GM23338 (cell line): ENCODE measurements around the gene MYO3B. TPM values are rescaled to one million over a fixed set of nuclear protein-coding genes. Genes with fewer than 3 reads are reported as not detected.

ENCODE experiments used
- ATAC-seq: fragments of 200-7000 bp; cut with Tn5 transposase; 3 replicates; pipeline ENCODE4 v1.9.1; 2020
- DNase-seq: peaks from one replicate; pipeline ENCODE4 v3.0.0-alpha.2; 2015; ENCODE audit warnings: low spot score
- H2AFZ ChIP-seq: fragments of 200-600 bp; sonication (generic); 2 replicates; pipeline ENCODE4 v1.8.0; 2016; ENCODE audit warnings: antibody characterized with exemption, mild to moderate bottlenecking, moderate library complexity
- H3F3A ChIP-seq: fragments of 200-600 bp; sonication (generic); replicated peaks from 2 replicates; pipeline ENCODE4 v1.8.0; 2017; ENCODE audit warnings: antibody characterized with exemption, mixed run types, low read depth
- H3K27ac ChIP-seq: fragments of 200-600 bp; sonication (generic); 2 replicates; pipeline ENCODE4 v1.6.1; 2016; ENCODE audit warnings: low read depth
- H3K27me3 ChIP-seq: fragments of 200-600 bp; sonication (generic); 2 replicates; pipeline ENCODE4 v1.8.0; 2016; ENCODE audit warnings: mild to moderate bottlenecking, mixed run types, moderate library complexity; ENCODE audit not compliant: insufficient read depth
- H3K36me3 ChIP-seq: fragments of 200-600 bp; sonication (generic); 2 replicates; pipeline ENCODE4 v1.8.0; 2016; ENCODE audit warnings: mild to moderate bottlenecking; ENCODE audit not compliant: insufficient read depth
- H3K4me1 ChIP-seq: fragments of 200-600 bp; sonication (generic); 2 replicates; pipeline ENCODE4 v1.8.0; 2016; ENCODE audit warnings: mild to moderate bottlenecking, moderate library complexity; ENCODE audit not compliant: insufficient read depth
- H3K4me2 ChIP-seq: fragments of 200-600 bp; sonication (generic); 2 replicates; pipeline ENCODE4 v1.7.1; 2017; ENCODE audit warnings: mixed run types
- H3K4me3 ChIP-seq: fragments of 200-600 bp; sonication (generic); 2 replicates; pipeline ENCODE4 v1.6.1; 2016; ENCODE audit warnings: mixed run types
- H3K79me2 ChIP-seq: fragments of 200-600 bp; sonication (generic); replicated peaks from 2 replicates; pipeline ENCODE4 v1.8.0; 2017; ENCODE audit warnings: mild to moderate bottlenecking; ENCODE audit not compliant: insufficient read depth
- H3K9me2 ChIP-seq: fragments of 200-600 bp; sonication (generic); 2 replicates; pipeline ENCODE4 v1.8.0; 2017; ENCODE audit not compliant: insufficient read depth
- H4K20me1 ChIP-seq: fragments of 200-600 bp; sonication (generic); replicated peaks from 2 replicates; pipeline ENCODE4 v1.8.0; 2017; ENCODE audit warnings: mild to moderate bottlenecking; ENCODE audit not compliant: insufficient read depth
- H3K27ac Mint-ChIP-seq: 2 replicates; pipeline ENCODE4 v1.8.0; 2020; ENCODE audit warnings: inconsistent platforms, mild to moderate bottlenecking, moderate library complexity, mixed read lengths
- H3K27me3 Mint-ChIP-seq: 3 replicates; pipeline ENCODE4 v1.8.0; 2022; ENCODE audit warnings: low read depth, mild to moderate bottlenecking, moderate library complexity, mixed read lengths, inconsistent platforms; ENCODE audit not compliant: insufficient read depth, poor library complexity
- H3K36me3 Mint-ChIP-seq: 3 replicates; pipeline ENCODE4 v1.8.0; 2021; ENCODE audit warnings: low read depth, mild to moderate bottlenecking, inconsistent platforms, moderate library complexity, mixed read lengths
- H3K4me1 Mint-ChIP-seq: 3 replicates; pipeline ENCODE4 v1.8.0; 2020; ENCODE audit warnings: mild to moderate bottlenecking, inconsistent platforms, mixed read lengths
- H3K4me3 Mint-ChIP-seq: 3 replicates; pipeline ENCODE4 v1.8.0; 2021; ENCODE audit warnings: moderate library complexity, mild to moderate bottlenecking, inconsistent platforms, mixed read lengths
- H3K9me3 Mint-ChIP-seq: 3 replicates; pipeline ENCODE4 v1.8.0; 2020; ENCODE audit warnings: moderate library complexity, mild to moderate bottlenecking, inconsistent platforms, mixed read lengths
- CREB1 ChIP-seq: fragments of 250-450 bp; sonication (Bioruptor Pico); IDR thresholded peaks from 2 replicates; pipeline ENCODE4 v1.5.0; 2020; ENCODE audit warnings: low read depth, mild to moderate bottlenecking, moderate library complexity
- CTCF ChIP-seq, 2 experiments: fragments of 200-600 bp in 1 of 2; sonication (generic) in 1 of 2; conservative IDR thresholded peaks; 2 replicates each; pipeline versions ENCODE4 v1.5.1 to v1.6.1; 2016 to 2017; ENCODE audit warnings: antibody characterized with exemption in 2 of 2, low read depth in 2 of 2, mild to moderate bottlenecking in 2 of 2, moderate library complexity in 1 of 2
- ETS1 ChIP-seq: IDR thresholded peaks from 2 replicates; pipeline ENCODE4 v1.6.1; 2016; ENCODE audit warnings: antibody characterized with exemption
- JUNB ChIP-seq: IDR thresholded peaks from one replicate; pipeline ENCODE4 v1.6.1; 2016; ENCODE audit warnings: antibody characterized with exemption; ENCODE audit not compliant: unreplicated experiment
- NANOG ChIP-seq: IDR thresholded peaks from 2 replicates; pipeline ENCODE4 v1.6.1; 2016; ENCODE audit warnings: antibody characterized with exemption, borderline replicate concordance
- POLR2AphosphoS5 ChIP-seq: IDR thresholded peaks from 2 replicates; pipeline ENCODE4 v1.6.1; 2016; ENCODE audit warnings: antibody characterized with exemption, low read depth
- STAT1 ChIP-seq: IDR thresholded peaks from one replicate; pipeline ENCODE4 v1.6.1; 2016; ENCODE audit warnings: antibody characterized with exemption; ENCODE audit not compliant: unreplicated experiment
- ZNF114 ChIP-seq: fragments of 250-450 bp; sonication (Bioruptor Pico); IDR thresholded peaks from 2 replicates; pipeline ENCODE4 v1.5.0; 2020; ENCODE audit warnings: mild to moderate bottlenecking, moderate library complexity
- ZNF331 ChIP-seq: fragments of 250-450 bp; sonication (Bioruptor Pico); IDR thresholded peaks from 2 replicates; pipeline ENCODE4 v1.5.0; 2020; ENCODE audit warnings: low read depth, mild to moderate bottlenecking, moderate library complexity
- polyA plus RNA-seq: library from polyadenylated mRNA; unstranded; fragments of >200 nt; fragmentation: Nextera tagmentation; extraction: Ambion mirVana; gene quantifications from 2 replicates; pipeline ENCODE4 v1.2.1, GENCODE V29; 2016
- total RNA-seq: library from RNA; depleted of rRNA; stranded (reverse); fragments of >200 nt; shearing (Covaris generic); gene quantifications from 2 replicates; pipeline ENCODE4 v1.2.3, GENCODE V29; 2014
- TF ChIP-seq, protein P1 (sequence below): IDR thresholded peaks from one replicate; pipeline ENCODE4 v1.6.1; 2018; ENCODE audit warnings: antibody characterized with exemption; ENCODE audit not compliant: unreplicated experiment

Gene MYO3B
- total and polyA plus RNA-seq, 2 experiments from 2014 or later = 0.42 TPM; not detected in 1

DNA sequence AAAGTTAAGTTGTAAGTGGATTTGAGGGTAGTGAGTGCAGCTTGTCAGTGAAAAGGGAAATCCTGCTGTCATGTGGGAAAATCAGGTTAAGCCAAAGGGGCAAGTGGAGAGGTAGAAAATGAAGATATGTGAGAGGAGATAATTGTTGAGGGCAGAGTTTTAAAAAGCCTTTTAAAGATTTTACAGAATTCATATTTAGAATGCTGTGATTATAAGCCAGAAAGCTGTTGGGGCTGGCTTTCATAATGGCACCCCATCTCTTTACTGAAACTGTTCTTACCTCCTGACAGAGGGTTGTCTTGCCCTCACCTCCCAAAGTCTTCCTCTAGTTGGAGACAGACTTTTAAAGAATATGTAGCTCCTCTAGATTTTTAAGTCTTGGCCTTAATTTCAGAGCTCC, 86.9 kb downstream of the MYO3B start:
- H2AFZ ChIP-seq = no peak overlapping the region
- TF ChIP-seq ETS1 (no peak), JUNB (no peak), NANOG (no peak), CTCF (conservative IDR thresholded peaks at IDR 0.05; ENCODE audit: low read depth in 2 of 2) (no peak), POLR2AphosphoS5 (no peak), ZNF114 (no peak)
- TF ChIP-seq, protein P1, sequence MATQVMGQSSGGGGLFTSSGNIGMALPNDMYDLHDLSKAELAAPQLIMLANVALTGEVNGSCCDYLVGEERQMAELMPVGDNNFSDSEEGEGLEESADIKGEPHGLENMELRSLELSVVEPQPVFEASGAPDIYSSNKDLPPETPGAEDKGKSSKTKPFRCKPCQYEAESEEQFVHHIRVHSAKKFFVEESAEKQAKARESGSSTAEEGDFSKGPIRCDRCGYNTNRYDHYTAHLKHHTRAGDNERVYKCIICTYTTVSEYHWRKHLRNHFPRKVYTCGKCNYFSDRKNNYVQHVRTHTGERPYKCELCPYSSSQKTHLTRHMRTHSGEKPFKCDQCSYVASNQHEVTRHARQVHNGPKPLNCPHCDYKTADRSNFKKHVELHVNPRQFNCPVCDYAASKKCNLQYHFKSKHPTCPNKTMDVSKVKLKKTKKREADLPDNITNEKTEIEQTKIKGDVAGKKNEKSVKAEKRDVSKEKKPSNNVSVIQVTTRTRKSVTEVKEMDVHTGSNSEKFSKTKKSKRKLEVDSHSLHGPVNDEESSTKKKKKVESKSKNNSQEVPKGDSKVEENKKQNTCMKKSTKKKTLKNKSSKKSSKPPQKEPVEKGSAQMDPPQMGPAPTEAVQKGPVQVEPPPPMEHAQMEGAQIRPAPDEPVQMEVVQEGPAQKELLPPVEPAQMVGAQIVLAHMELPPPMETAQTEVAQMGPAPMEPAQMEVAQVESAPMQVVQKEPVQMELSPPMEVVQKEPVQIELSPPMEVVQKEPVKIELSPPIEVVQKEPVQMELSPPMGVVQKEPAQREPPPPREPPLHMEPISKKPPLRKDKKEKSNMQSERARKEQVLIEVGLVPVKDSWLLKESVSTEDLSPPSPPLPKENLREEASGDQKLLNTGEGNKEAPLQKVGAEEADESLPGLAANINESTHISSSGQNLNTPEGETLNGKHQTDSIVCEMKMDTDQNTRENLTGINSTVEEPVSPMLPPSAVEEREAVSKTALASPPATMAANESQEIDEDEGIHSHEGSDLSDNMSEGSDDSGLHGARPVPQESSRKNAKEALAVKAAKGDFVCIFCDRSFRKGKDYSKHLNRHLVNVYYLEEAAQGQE = no peak
- no peaks in the 10 kb centered on the region for H4K20me1 ChIP-seq
- no peak for DNase-seq
- H3K36me3 ChIP-seq = no peaks in the 10 kb centered on the region; the same call in 1 of the 2 replicates
- peaks cover 8% of the 10 kb centered on the region; the same call in 1 of the 2 replicates for H3K9me2 ChIP-seq
- Mint-ChIP-seq H3K27me3 (no peaks in the 10 kb centered on the region), H3K4me3 (no peak overlapping the region), H3K4me1 (peaks cover 4% of the 10 kb centered on the region; the same call in 2 of the 3 replicates), H3K9me3 (0 out of 3 replicates have a peak, but pooled peaks cover 2% of the 10 kb centered on the region), H3K27ac (no peak overlapping the region), H3K36me3 (no peaks in the 10 kb centered on the region)
- H3K4me1 ChIP-seq = no peaks in the 10 kb centered on the region
- no peaks in the 10 kb centered on the region for H3F3A ChIP-seq
- H3K4me3 ChIP-seq = no peak overlapping the region
- H3K79me2 ChIP-seq = no peaks in the 10 kb centered on the region
- no peaks in the 10 kb centered on the region for H3K27me3 ChIP-seq
- ATAC-seq = no peak
- no peak overlapping the region for H3K4me2 ChIP-seq
- H3K27ac ChIP-seq = no peak overlapping the region

DNA sequence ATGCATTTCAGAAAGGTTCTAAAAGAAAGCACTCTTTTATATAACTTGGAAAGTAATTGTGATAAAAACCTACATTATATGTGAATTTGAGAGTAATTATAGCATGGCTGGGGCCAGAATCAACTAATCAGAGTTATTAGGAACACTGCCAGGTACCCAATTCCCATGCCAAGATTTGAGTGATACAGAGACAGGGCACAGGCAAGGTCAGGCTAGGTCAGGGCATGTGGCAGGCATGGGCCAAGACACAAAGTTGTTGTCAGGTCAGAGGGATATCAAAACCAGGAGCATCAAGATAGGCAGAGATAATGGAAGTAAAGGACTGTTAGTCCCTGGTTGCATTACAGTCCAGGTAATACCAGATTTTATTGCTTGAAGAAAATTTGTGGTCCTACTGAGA, 87.4 kb downstream of the MYO3B start:
- Mint-ChIP-seq H3K4me1 (peaks cover 4% of the 10 kb centered on the region; the same call in 2 of the 3 replicates), H3K27me3 (no peaks in the 10 kb centered on the region), H3K27ac (no peak overlapping the region), H3K9me3 (0 out of 3 replicates have a peak, but pooled peaks cover under 1% of the 10 kb centered on the region), H3K36me3 (no peaks in the 10 kb centered on the region), H3K4me3 (no peak overlapping the region)
- no peaks in the 10 kb centered on the region for H3K36me3 ChIP-seq
- no peaks in the 10 kb centered on the region for H3K79me2 ChIP-seq
- no peak overlapping the region for H3K27ac ChIP-seq
- no peak for ATAC-seq
- no peaks in the 10 kb centered on the region for H3K4me1 ChIP-seq
- no peaks in the 10 kb centered on the region for H3F3A ChIP-seq
- no peak overlapping the region for H2AFZ ChIP-seq
- no peaks in the 10 kb centered on the region for H4K20me1 ChIP-seq
- H3K27me3 ChIP-seq = no peaks in the 10 kb centered on the region
- no peak for DNase-seq
- H3K4me3 ChIP-seq = no peak overlapping the region
- H3K4me2 ChIP-seq = no peak overlapping the region
- peaks cover 8% of the 10 kb centered on the region; the same call in 1 of the 2 replicates for H3K9me2 ChIP-seq
- TF ChIP-seq CREB1 = no peak
- TF ChIP-seq ETS1 = no peak
- TF ChIP-seq POLR2AphosphoS5 = no peak
- no peak for TF ChIP-seq STAT1
- TF ChIP-seq ZNF114 = no peak
- TF ChIP-seq ZNF331 (CRISPR knock-in tag) = no peak
